CD14-positive monocyte (primary cell): ENCODE results near the gene SNPH. TPM values are rescaled to one million over a fixed set of nuclear protein-coding genes. Genes with fewer than 3 reads are reported as not detected.

Experiments
- DNase-seq, 3 donors: peaks; one replicate each; pipeline ENCODE4 v3.0.0-alpha.2; 2011 to 2022
- H2AFZ ChIP-seq: 2 replicates; pipeline ENCODE4 v1.6.0; 2012; ENCODE audit warnings: mild to moderate bottlenecking, low read depth, low read length, inconsistent platforms; ENCODE audit not compliant: insufficient read depth, poor library complexity, severe bottlenecking
- H3K27ac ChIP-seq, 2 donors: 1 replicate in 1 of 2; 2 replicates in 1 of 2; pipeline ENCODE4 v1.5.1; 2012 to 2013; ENCODE audit warnings: low read length in 2 of 2, control low read depth in 1 of 2, inconsistent platforms in 1 of 2, low read depth in 1 of 2, mild to moderate bottlenecking in 1 of 2
- H3K27me3 ChIP-seq, 2 donors: one replicate each; pipeline versions ENCODE4 v1.6.0 to v1.6.1; 2011 to 2013; ENCODE audit warnings: low read length in 2 of 2; ENCODE audit not compliant: control insufficient read depth in 2 of 2, insufficient read depth in 2 of 2
- H3K36me3 ChIP-seq, 2 donors: replicated peaks in 1 of 2; 1 replicate in 1 of 2; 2 replicates in 1 of 2; pipeline versions ENCODE4 v1.5.1 to v1.6.1; 2012 to 2013; ENCODE audit warnings: low read length in 2 of 2, control low read depth in 1 of 2, inconsistent platforms in 1 of 2, mild to moderate bottlenecking in 1 of 2; ENCODE audit not compliant: insufficient read depth in 2 of 2, control insufficient read depth in 1 of 2
- H3K4me1 ChIP-seq, 2 donors: 1 replicate in 1 of 2; 2 replicates in 1 of 2; pipeline versions ENCODE4 v1.5.1 to v1.6.1; 2012 to 2013; ENCODE audit warnings: low read length in 2 of 2, control low read depth in 1 of 2, inconsistent platforms in 1 of 2, mild to moderate bottlenecking in 1 of 2, moderate library complexity in 1 of 2; ENCODE audit not compliant: insufficient read depth in 2 of 2, control insufficient read depth in 1 of 2
- H3K4me2 ChIP-seq: replicated peaks from 2 replicates; pipeline ENCODE3; 2012; ENCODE audit warnings: low read length, moderate library complexity, mild to moderate bottlenecking; ENCODE audit not compliant: poor library complexity, severe bottlenecking; ENCODE audit errors: extremely low read depth
- H3K4me3 ChIP-seq, 3 experiments: fragments of 200-600 bp in 1 of 3; sonication (generic) in 1 of 3; replicated peaks in 1 of 3; 1 replicate in 2 of 3; 2 replicates in 1 of 3; pipeline ENCODE4 v1.5.1; 2011 to 2013; ENCODE audit warnings: low read length in 3 of 3, mild to moderate bottlenecking in 3 of 3, control low read depth in 2 of 3, low read depth in 2 of 3, inconsistent platforms in 1 of 3, moderate library complexity in 1 of 3
- H3K79me2 ChIP-seq: 2 replicates; pipeline ENCODE4 v1.6.0; 2012; ENCODE audit warnings: mild to moderate bottlenecking, control low read depth, inconsistent platforms, low read length, moderate library complexity; ENCODE audit not compliant: insufficient read depth
- H3K9ac ChIP-seq: 2 replicates; pipeline ENCODE4 v1.6.0; 2017; ENCODE audit warnings: low read length, mild to moderate bottlenecking; ENCODE audit not compliant: insufficient read depth, poor library complexity, severe bottlenecking
- H3K9me3 ChIP-seq, 2 donors: replicated peaks in 1 of 2; 1 replicate in 1 of 2; 2 replicates in 1 of 2; pipeline versions ENCODE4 v1.5.1 to v1.6.1; 2012 to 2013; ENCODE audit warnings: low read length in 2 of 2, control low read depth in 1 of 2; ENCODE audit not compliant: control insufficient read depth in 1 of 2, insufficient read depth in 1 of 2
- H4K20me1 ChIP-seq: 2 replicates; pipeline ENCODE4 v1.6.0; 2012; ENCODE audit warnings: mild to moderate bottlenecking, low read length, control low read depth, moderate library complexity; ENCODE audit not compliant: insufficient read depth
- H3K27ac Mint-ChIP-seq, 7 donors: one replicate each; pipeline ENCODE4 v1.8.0; 2020; ENCODE audit warnings: mild to moderate bottlenecking in 7 of 7, mixed read lengths in 7 of 7, moderate library complexity in 6 of 7, inconsistent platforms in 2 of 7
- H3K27me3 Mint-ChIP-seq, 3 donors: one replicate each; pipeline ENCODE4 v1.8.0; 2021 to 2022; ENCODE audit warnings: low read depth in 3 of 3, mild to moderate bottlenecking in 3 of 3, mixed read lengths in 3 of 3, moderate library complexity in 3 of 3, inconsistent platforms in 1 of 3
- H3K36me3 Mint-ChIP-seq, 2 donors: one replicate each; pipeline ENCODE4 v1.8.0; 2020; ENCODE audit warnings: mixed read lengths in 2 of 2, inconsistent platforms in 1 of 2, mild to moderate bottlenecking in 1 of 2
- H3K4me1 Mint-ChIP-seq: one replicate; pipeline ENCODE4 v1.8.0; 2020; ENCODE audit warnings: mild to moderate bottlenecking, mixed read lengths
- H3K4me3 Mint-ChIP-seq, 2 donors: one replicate each; pipeline ENCODE4 v1.8.0; 2020; ENCODE audit warnings: mild to moderate bottlenecking in 2 of 2, mixed read lengths in 2 of 2, moderate library complexity in 1 of 2
- H3K9me3 Mint-ChIP-seq, 7 donors: one replicate each; pipeline ENCODE4 v1.8.0; 2020 to 2022; ENCODE audit warnings: mixed read lengths in 7 of 7, mild to moderate bottlenecking in 6 of 7, moderate library complexity in 6 of 7, inconsistent platforms in 2 of 7
- WGBS: methylation state at CpG from one replicate; pipeline ENCODE4 v1.1.5; 2013; ENCODE audit warnings: missing lambda C conversion rate; ENCODE audit not compliant: insufficient coverage; 5-methylcytosine and 5-hydroxymethylcytosine counted together
- intact Hi-C, 2 donors: fragments of 100-400 bp; cut with micrococcal nuclease; formaldehyde crosslinking; loops; one replicate each; pipeline versions ENCODE4 v1.15.0 to v1.15.1; 2023
- polyA plus RNA-seq, 3 donors: library from polyadenylated mRNA; depleted of rRNA in 1 of 3; unstranded in 2 of 3; stranded (reverse) in 1 of 3; fragments of 300-500 nt in 2 of 3; fragments of >200 nt in 1 of 3; fragmentation: Illumina TruSeq in 2 of 3; gene quantifications; 1 replicate in 2 of 3; 2 replicates in 1 of 3; pipeline ENCODE4 v1.2.3, GENCODE V29; 2012 to 2021
- TF ChIP-seq, protein P1 (sequence below): fragments of 200-600 bp; IDR thresholded peaks from one replicate; pipeline ENCODE4 v1.8.0; 2022; ENCODE audit warnings: antibody characterized with exemption, mild to moderate bottlenecking

The SNPH gene
- polyA plus RNA-seq, 3 donors: 0.07 to 0.10 TPM; not detected in 1

DNA sequence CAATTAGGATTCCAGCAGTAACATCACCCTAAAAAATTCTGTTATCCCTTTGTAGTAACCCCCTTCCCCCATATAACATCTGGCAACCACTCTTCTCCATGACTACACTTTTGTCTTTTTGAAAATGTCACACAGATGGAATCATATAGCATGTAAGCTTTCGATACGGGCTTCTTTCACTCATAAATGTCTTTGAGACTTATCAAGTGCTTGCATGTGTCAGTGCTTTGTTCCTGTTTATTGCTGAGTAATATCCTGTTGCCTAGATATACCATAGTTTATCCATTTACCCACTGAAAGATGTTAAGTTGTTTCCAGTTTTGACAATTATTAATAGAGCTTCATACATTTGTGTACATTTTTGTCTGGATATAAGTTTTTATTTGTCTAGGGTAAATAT lies 10.4 kb upstream of the SNPH start:
- Histone ChIP-seq H3K27ac (no peak overlapping the region), H3K4me1 (no peaks in the 10 kb centered on the region), H3K4me2 (no peak overlapping the region), H3K36me3 (no peaks in the 10 kb centered on the region), H3K9me3 (peaks cover 3 to 6% of the 10 kb centered on the region in 2 donors), H3K9ac (no peak overlapping the region), H3K4me3 (no peak overlapping the region), H3K79me2 (no peaks in the 10 kb centered on the region), H3K27me3 (peaks cover 13 to 32% of the 10 kb centered on the region in 2 donors), H2AFZ (no peak overlapping the region), H4K20me1 (no peaks in the 10 kb centered on the region)
- no peak for DNase-seq
- H3K4me3 Mint-ChIP-seq: no peak overlapping the region
- intact Hi-C loops: no loop called here
- peaks cover 4 to 29% (median 6%) of the 10 kb centered on the region in 3 donors for H3K27me3 Mint-ChIP-seq
- WGBS: no CpG with 5 or more reads among the region's 2 CpGs
- H3K9me3 Mint-ChIP-seq: peaks cover 3 to 17% (median 9%) of the 10 kb centered on the region in 7 donors
- H3K4me1 Mint-ChIP-seq: no peaks in the 10 kb centered on the region
- no peak overlapping the region for H3K27ac Mint-ChIP-seq
- TF ChIP-seq, protein P1, sequence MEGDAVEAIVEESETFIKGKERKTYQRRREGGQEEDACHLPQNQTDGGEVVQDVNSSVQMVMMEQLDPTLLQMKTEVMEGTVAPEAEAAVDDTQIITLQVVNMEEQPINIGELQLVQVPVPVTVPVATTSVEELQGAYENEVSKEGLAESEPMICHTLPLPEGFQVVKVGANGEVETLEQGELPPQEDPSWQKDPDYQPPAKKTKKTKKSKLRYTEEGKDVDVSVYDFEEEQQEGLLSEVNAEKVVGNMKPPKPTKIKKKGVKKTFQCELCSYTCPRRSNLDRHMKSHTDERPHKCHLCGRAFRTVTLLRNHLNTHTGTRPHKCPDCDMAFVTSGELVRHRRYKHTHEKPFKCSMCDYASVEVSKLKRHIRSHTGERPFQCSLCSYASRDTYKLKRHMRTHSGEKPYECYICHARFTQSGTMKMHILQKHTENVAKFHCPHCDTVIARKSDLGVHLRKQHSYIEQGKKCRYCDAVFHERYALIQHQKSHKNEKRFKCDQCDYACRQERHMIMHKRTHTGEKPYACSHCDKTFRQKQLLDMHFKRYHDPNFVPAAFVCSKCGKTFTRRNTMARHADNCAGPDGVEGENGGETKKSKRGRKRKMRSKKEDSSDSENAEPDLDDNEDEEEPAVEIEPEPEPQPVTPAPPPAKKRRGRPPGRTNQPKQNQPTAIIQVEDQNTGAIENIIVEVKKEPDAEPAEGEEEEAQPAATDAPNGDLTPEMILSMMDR: no peak
- H3K36me3 Mint-ChIP-seq: peaks cover 0 to 2% of the 10 kb centered on the region in 2 donors

DNA sequence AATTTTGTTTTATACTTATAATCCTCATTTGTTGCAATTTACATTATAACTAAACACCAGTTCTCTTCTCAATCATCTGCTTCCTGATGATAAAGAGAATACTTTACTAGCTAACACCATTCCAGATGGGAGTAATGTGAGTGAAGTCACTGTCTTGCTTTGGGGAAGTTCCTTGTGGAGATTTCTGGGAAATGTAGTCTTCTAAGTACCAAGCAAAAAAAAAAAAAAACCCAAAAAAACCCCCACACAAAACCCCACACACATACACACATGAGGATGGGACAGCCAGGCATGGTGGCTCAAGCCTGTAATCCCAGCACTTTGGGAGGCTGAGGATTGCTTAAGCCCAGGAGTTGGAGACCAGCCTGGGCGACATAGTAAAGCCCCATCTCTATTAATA lies 2.2 kb upstream of the SNPH start:
- no peak overlapping the region for H3K4me2 ChIP-seq
- no peak overlapping the region for H3K4me3 ChIP-seq
- no peaks in the 10 kb centered on the region for H3K79me2 ChIP-seq
- no CpG with 5 or more reads among the region's 1 CpG for WGBS
- H3K27ac ChIP-seq: no peak overlapping the region
- peaks cover 31 to 55% (median 42%) of the 10 kb centered on the region in 3 donors for H3K27me3 Mint-ChIP-seq
- peaks cover 0 to 9% of the 10 kb centered on the region in 2 donors for H3K36me3 Mint-ChIP-seq
- DNase-seq: no peak
- peaks cover 0 to 25% (median 12%) of the 10 kb centered on the region in 7 donors for H3K9me3 Mint-ChIP-seq
- H3K4me3 Mint-ChIP-seq: peak overlapping the region in 1 of 2 donors; percentile 11
- H3K27me3 ChIP-seq: peaks cover 25 to 54% of the 10 kb centered on the region in 2 donors
- TF ChIP-seq, protein P1: no peak
- no peaks in the 10 kb centered on the region for H4K20me1 ChIP-seq
- intact Hi-C loops: no loop called here
- H3K4me1 ChIP-seq: peaks cover 6 to 12% of the 10 kb centered on the region in 2 donors
- no peak overlapping the region for H2AFZ ChIP-seq
- H3K4me1 Mint-ChIP-seq: peaks cover 10% of the 10 kb centered on the region
- no peaks in the 10 kb centered on the region for H3K36me3 ChIP-seq
- H3K27ac Mint-ChIP-seq: no peak overlapping the region
- peaks cover 4 to 8% of the 10 kb centered on the region in 2 donors for H3K9me3 ChIP-seq
- no peak overlapping the region for H3K9ac ChIP-seq
